GM23338 (cell line): ENCODE results near the gene CAMSAP1. TPM values are rescaled to one million over a fixed set of nuclear protein-coding genes. Genes with fewer than 3 reads are reported as not detected.
A peak's percentile ranks its signal among the peaks of the same experiment; 100 is the strongest.

Experiments
- ATAC-seq: fragments of 200-7000 bp; cut with Tn5 transposase; 3 replicates; pipeline ENCODE4 v1.9.1; 2020
- DNase-seq: peaks from one replicate; pipeline ENCODE4 v3.0.0-alpha.2; 2015; ENCODE audit warnings: low spot score
- H2AFZ ChIP-seq: fragments of 200-600 bp; sonication (generic); 2 replicates; pipeline ENCODE4 v1.8.0; 2016; ENCODE audit warnings: antibody characterized with exemption, mild to moderate bottlenecking, moderate library complexity
- H3F3A ChIP-seq: fragments of 200-600 bp; sonication (generic); replicated peaks from 2 replicates; pipeline ENCODE4 v1.8.0; 2017; ENCODE audit warnings: antibody characterized with exemption, mixed run types, low read depth
- H3K27ac ChIP-seq: fragments of 200-600 bp; sonication (generic); 2 replicates; pipeline ENCODE4 v1.6.1; 2016; ENCODE audit warnings: low read depth
- H3K27me3 ChIP-seq: fragments of 200-600 bp; sonication (generic); 2 replicates; pipeline ENCODE4 v1.8.0; 2016; ENCODE audit warnings: mild to moderate bottlenecking, mixed run types, moderate library complexity; ENCODE audit not compliant: insufficient read depth
- H3K36me3 ChIP-seq: fragments of 200-600 bp; sonication (generic); 2 replicates; pipeline ENCODE4 v1.8.0; 2016; ENCODE audit warnings: mild to moderate bottlenecking; ENCODE audit not compliant: insufficient read depth
- H3K4me1 ChIP-seq: fragments of 200-600 bp; sonication (generic); 2 replicates; pipeline ENCODE4 v1.8.0; 2016; ENCODE audit warnings: mild to moderate bottlenecking, moderate library complexity; ENCODE audit not compliant: insufficient read depth
- H3K4me2 ChIP-seq: fragments of 200-600 bp; sonication (generic); 2 replicates; pipeline ENCODE4 v1.7.1; 2017; ENCODE audit warnings: mixed run types
- H3K4me3 ChIP-seq: fragments of 200-600 bp; sonication (generic); 2 replicates; pipeline ENCODE4 v1.6.1; 2016; ENCODE audit warnings: mixed run types
- H3K79me2 ChIP-seq: fragments of 200-600 bp; sonication (generic); replicated peaks from 2 replicates; pipeline ENCODE4 v1.8.0; 2017; ENCODE audit warnings: mild to moderate bottlenecking; ENCODE audit not compliant: insufficient read depth
- H3K9me2 ChIP-seq: fragments of 200-600 bp; sonication (generic); 2 replicates; pipeline ENCODE4 v1.8.0; 2017; ENCODE audit not compliant: insufficient read depth
- H4K20me1 ChIP-seq: fragments of 200-600 bp; sonication (generic); replicated peaks from 2 replicates; pipeline ENCODE4 v1.8.0; 2017; ENCODE audit warnings: mild to moderate bottlenecking; ENCODE audit not compliant: insufficient read depth
- H3K27ac Mint-ChIP-seq: 2 replicates; pipeline ENCODE4 v1.8.0; 2020; ENCODE audit warnings: inconsistent platforms, mild to moderate bottlenecking, moderate library complexity, mixed read lengths
- H3K27me3 Mint-ChIP-seq: 3 replicates; pipeline ENCODE4 v1.8.0; 2022; ENCODE audit warnings: low read depth, mild to moderate bottlenecking, moderate library complexity, mixed read lengths, inconsistent platforms; ENCODE audit not compliant: insufficient read depth, poor library complexity
- H3K36me3 Mint-ChIP-seq: 3 replicates; pipeline ENCODE4 v1.8.0; 2021; ENCODE audit warnings: low read depth, mild to moderate bottlenecking, inconsistent platforms, moderate library complexity, mixed read lengths
- H3K4me1 Mint-ChIP-seq: 3 replicates; pipeline ENCODE4 v1.8.0; 2020; ENCODE audit warnings: mild to moderate bottlenecking, inconsistent platforms, mixed read lengths
- H3K4me3 Mint-ChIP-seq: 3 replicates; pipeline ENCODE4 v1.8.0; 2021; ENCODE audit warnings: moderate library complexity, mild to moderate bottlenecking, inconsistent platforms, mixed read lengths
- H3K9me3 Mint-ChIP-seq: 3 replicates; pipeline ENCODE4 v1.8.0; 2020; ENCODE audit warnings: moderate library complexity, mild to moderate bottlenecking, inconsistent platforms, mixed read lengths
- CREB1 ChIP-seq: fragments of 250-450 bp; sonication (Bioruptor Pico); IDR thresholded peaks from 2 replicates; pipeline ENCODE4 v1.5.0; 2020; ENCODE audit warnings: low read depth, mild to moderate bottlenecking, moderate library complexity
- EZH2 ChIP-seq: fragments of 200-600 bp; sonication (generic); IDR thresholded peaks from one replicate; pipeline ENCODE4 v1.8.0; 2017; ENCODE audit warnings: antibody characterized with exemption, mild to moderate bottlenecking, low read depth; ENCODE audit not compliant: unreplicated experiment
- EZH2phosphoT487 ChIP-seq: fragments of 200-600 bp; sonication (generic); IDR thresholded peaks from one replicate; pipeline ENCODE4 v1.8.1; 2018; ENCODE audit warnings: antibody characterized with exemption; ENCODE audit not compliant: unreplicated experiment
- JUNB ChIP-seq: IDR thresholded peaks from one replicate; pipeline ENCODE4 v1.6.1; 2016; ENCODE audit warnings: antibody characterized with exemption; ENCODE audit not compliant: unreplicated experiment
- NANOG ChIP-seq: IDR thresholded peaks from 2 replicates; pipeline ENCODE4 v1.6.1; 2016; ENCODE audit warnings: antibody characterized with exemption, borderline replicate concordance
- POLR2AphosphoS5 ChIP-seq: IDR thresholded peaks from 2 replicates; pipeline ENCODE4 v1.6.1; 2016; ENCODE audit warnings: antibody characterized with exemption, low read depth
- STAT1 ChIP-seq: IDR thresholded peaks from one replicate; pipeline ENCODE4 v1.6.1; 2016; ENCODE audit warnings: antibody characterized with exemption; ENCODE audit not compliant: unreplicated experiment
- ZNF114 ChIP-seq: fragments of 250-450 bp; sonication (Bioruptor Pico); IDR thresholded peaks from 2 replicates; pipeline ENCODE4 v1.5.0; 2020; ENCODE audit warnings: mild to moderate bottlenecking, moderate library complexity
- ZNF331 ChIP-seq: fragments of 250-450 bp; sonication (Bioruptor Pico); IDR thresholded peaks from 2 replicates; pipeline ENCODE4 v1.5.0; 2020; ENCODE audit warnings: low read depth, mild to moderate bottlenecking, moderate library complexity
- polyA plus RNA-seq: library from polyadenylated mRNA; unstranded; fragments of >200 nt; fragmentation: Nextera tagmentation; extraction: Ambion mirVana; gene quantifications from 2 replicates; pipeline ENCODE4 v1.2.1, GENCODE V29; 2016
- total RNA-seq: library from RNA; depleted of rRNA; stranded (reverse); fragments of >200 nt; shearing (Covaris generic); gene quantifications from 2 replicates; pipeline ENCODE4 v1.2.3, GENCODE V29; 2014
- TF ChIP-seq, protein P1 (sequence below): IDR thresholded peaks from 2 replicates; pipeline ENCODE4 v1.6.1; 2016; ENCODE audit warnings: antibody characterized with exemption
- TF ChIP-seq, protein P2 (sequence below), 2 experiments: fragments of 200-600 bp in 1 of 2; sonication (generic) in 1 of 2; conservative IDR thresholded peaks; 2 replicates each; pipeline versions ENCODE4 v1.5.1 to v1.6.1; 2016 to 2017; ENCODE audit warnings: antibody characterized with exemption in 2 of 2, low read depth in 2 of 2, mild to moderate bottlenecking in 2 of 2, moderate library complexity in 1 of 2
- TF ChIP-seq, protein P3 (sequence below): IDR thresholded peaks from one replicate; pipeline ENCODE4 v1.6.1; 2018; ENCODE audit warnings: antibody characterized with exemption; ENCODE audit not compliant: unreplicated experiment
- TF ChIP-seq, protein P4 (sequence below): fragments of 250-450 bp; sonication (Bioruptor Pico); IDR thresholded peaks from 2 replicates; pipeline ENCODE4 v1.5.0; 2020; ENCODE audit warnings: mild to moderate bottlenecking, moderate library complexity

CAMSAP1 gene
- total and polyA plus RNA-seq, 2 experiments from 2014 or later, result 6.9 to 75.4 TPM

DNA sequence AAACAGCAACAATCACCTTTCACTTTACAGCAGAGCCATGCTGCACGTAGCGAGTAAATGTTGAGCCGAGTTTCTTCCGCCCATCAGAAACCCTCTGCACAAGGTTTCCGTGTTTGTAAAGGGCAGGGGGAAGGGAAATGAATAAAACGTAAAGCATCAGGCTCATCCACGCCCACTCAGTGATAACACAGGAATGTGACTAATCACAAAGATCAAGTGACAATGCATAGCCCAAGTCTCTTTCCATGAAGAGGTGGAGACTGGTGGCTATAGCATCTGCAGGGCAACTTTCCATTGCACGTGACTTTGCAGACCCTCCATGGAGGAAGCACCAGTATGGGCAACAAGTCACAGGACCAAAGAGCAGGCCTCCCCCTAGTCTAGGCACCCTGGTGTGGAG, 56.6 kb downstream of the CAMSAP1 start:
- no peaks in the 10 kb centered on the region for H3K9me2 ChIP-seq
- Mint-ChIP-seq H3K4me3 (no peak overlapping the region), H3K36me3 (peaks cover 49% of the 10 kb centered on the region), H3K4me1 (peaks cover 35% of the 10 kb centered on the region), H3K27ac (peak overlapping the region; percentile 44; the same call in 1 of the 2 replicates), H3K9me3 (peaks cover 14% of the 10 kb centered on the region; the same call in 2 of the 3 replicates), H3K27me3 (peaks cover 5% of the 10 kb centered on the region)
- peaks cover 45% of the 10 kb centered on the region for H4K20me1 ChIP-seq
- H3K79me2 ChIP-seq, result peaks cover 86% of the 10 kb centered on the region
- 0 out of 2 replicates have a peak overlapping the region, but pooled peaks have one; percentile 15 for H3K27ac ChIP-seq
- ATAC-seq (peak; percentile 54), DNase-seq (no peak)
- no peak overlapping the region for H3K4me2 ChIP-seq
- H3K4me3 ChIP-seq, result no peak overlapping the region
- peaks cover 18% of the 10 kb centered on the region for H3K4me1 ChIP-seq
- TF ChIP-seq, protein P1, sequence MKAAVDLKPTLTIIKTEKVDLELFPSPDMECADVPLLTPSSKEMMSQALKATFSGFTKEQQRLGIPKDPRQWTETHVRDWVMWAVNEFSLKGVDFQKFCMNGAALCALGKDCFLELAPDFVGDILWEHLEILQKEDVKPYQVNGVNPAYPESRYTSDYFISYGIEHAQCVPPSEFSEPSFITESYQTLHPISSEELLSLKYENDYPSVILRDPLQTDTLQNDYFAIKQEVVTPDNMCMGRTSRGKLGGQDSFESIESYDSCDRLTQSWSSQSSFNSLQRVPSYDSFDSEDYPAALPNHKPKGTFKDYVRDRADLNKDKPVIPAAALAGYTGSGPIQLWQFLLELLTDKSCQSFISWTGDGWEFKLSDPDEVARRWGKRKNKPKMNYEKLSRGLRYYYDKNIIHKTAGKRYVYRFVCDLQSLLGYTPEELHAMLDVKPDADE, result no peak
- TF ChIP-seq ZNF331 (CRISPR knock-in tag) (no peak), POLR2AphosphoS5 (no peak), ZNF114 (no peak), EZH2 (no peak), CREB1 (no peak), JUNB (no peak), STAT1 (no peak), EZH2phosphoT487 (no peak), NANOG (no peak)
- TF ChIP-seq, protein P2, sequence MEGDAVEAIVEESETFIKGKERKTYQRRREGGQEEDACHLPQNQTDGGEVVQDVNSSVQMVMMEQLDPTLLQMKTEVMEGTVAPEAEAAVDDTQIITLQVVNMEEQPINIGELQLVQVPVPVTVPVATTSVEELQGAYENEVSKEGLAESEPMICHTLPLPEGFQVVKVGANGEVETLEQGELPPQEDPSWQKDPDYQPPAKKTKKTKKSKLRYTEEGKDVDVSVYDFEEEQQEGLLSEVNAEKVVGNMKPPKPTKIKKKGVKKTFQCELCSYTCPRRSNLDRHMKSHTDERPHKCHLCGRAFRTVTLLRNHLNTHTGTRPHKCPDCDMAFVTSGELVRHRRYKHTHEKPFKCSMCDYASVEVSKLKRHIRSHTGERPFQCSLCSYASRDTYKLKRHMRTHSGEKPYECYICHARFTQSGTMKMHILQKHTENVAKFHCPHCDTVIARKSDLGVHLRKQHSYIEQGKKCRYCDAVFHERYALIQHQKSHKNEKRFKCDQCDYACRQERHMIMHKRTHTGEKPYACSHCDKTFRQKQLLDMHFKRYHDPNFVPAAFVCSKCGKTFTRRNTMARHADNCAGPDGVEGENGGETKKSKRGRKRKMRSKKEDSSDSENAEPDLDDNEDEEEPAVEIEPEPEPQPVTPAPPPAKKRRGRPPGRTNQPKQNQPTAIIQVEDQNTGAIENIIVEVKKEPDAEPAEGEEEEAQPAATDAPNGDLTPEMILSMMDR (conservative IDR thresholded peaks at IDR 0.05; ENCODE audit: low read depth in 2 of 2), result no peak
- TF ChIP-seq, protein P3, sequence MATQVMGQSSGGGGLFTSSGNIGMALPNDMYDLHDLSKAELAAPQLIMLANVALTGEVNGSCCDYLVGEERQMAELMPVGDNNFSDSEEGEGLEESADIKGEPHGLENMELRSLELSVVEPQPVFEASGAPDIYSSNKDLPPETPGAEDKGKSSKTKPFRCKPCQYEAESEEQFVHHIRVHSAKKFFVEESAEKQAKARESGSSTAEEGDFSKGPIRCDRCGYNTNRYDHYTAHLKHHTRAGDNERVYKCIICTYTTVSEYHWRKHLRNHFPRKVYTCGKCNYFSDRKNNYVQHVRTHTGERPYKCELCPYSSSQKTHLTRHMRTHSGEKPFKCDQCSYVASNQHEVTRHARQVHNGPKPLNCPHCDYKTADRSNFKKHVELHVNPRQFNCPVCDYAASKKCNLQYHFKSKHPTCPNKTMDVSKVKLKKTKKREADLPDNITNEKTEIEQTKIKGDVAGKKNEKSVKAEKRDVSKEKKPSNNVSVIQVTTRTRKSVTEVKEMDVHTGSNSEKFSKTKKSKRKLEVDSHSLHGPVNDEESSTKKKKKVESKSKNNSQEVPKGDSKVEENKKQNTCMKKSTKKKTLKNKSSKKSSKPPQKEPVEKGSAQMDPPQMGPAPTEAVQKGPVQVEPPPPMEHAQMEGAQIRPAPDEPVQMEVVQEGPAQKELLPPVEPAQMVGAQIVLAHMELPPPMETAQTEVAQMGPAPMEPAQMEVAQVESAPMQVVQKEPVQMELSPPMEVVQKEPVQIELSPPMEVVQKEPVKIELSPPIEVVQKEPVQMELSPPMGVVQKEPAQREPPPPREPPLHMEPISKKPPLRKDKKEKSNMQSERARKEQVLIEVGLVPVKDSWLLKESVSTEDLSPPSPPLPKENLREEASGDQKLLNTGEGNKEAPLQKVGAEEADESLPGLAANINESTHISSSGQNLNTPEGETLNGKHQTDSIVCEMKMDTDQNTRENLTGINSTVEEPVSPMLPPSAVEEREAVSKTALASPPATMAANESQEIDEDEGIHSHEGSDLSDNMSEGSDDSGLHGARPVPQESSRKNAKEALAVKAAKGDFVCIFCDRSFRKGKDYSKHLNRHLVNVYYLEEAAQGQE, result no peak
- TF ChIP-seq, protein P4, sequence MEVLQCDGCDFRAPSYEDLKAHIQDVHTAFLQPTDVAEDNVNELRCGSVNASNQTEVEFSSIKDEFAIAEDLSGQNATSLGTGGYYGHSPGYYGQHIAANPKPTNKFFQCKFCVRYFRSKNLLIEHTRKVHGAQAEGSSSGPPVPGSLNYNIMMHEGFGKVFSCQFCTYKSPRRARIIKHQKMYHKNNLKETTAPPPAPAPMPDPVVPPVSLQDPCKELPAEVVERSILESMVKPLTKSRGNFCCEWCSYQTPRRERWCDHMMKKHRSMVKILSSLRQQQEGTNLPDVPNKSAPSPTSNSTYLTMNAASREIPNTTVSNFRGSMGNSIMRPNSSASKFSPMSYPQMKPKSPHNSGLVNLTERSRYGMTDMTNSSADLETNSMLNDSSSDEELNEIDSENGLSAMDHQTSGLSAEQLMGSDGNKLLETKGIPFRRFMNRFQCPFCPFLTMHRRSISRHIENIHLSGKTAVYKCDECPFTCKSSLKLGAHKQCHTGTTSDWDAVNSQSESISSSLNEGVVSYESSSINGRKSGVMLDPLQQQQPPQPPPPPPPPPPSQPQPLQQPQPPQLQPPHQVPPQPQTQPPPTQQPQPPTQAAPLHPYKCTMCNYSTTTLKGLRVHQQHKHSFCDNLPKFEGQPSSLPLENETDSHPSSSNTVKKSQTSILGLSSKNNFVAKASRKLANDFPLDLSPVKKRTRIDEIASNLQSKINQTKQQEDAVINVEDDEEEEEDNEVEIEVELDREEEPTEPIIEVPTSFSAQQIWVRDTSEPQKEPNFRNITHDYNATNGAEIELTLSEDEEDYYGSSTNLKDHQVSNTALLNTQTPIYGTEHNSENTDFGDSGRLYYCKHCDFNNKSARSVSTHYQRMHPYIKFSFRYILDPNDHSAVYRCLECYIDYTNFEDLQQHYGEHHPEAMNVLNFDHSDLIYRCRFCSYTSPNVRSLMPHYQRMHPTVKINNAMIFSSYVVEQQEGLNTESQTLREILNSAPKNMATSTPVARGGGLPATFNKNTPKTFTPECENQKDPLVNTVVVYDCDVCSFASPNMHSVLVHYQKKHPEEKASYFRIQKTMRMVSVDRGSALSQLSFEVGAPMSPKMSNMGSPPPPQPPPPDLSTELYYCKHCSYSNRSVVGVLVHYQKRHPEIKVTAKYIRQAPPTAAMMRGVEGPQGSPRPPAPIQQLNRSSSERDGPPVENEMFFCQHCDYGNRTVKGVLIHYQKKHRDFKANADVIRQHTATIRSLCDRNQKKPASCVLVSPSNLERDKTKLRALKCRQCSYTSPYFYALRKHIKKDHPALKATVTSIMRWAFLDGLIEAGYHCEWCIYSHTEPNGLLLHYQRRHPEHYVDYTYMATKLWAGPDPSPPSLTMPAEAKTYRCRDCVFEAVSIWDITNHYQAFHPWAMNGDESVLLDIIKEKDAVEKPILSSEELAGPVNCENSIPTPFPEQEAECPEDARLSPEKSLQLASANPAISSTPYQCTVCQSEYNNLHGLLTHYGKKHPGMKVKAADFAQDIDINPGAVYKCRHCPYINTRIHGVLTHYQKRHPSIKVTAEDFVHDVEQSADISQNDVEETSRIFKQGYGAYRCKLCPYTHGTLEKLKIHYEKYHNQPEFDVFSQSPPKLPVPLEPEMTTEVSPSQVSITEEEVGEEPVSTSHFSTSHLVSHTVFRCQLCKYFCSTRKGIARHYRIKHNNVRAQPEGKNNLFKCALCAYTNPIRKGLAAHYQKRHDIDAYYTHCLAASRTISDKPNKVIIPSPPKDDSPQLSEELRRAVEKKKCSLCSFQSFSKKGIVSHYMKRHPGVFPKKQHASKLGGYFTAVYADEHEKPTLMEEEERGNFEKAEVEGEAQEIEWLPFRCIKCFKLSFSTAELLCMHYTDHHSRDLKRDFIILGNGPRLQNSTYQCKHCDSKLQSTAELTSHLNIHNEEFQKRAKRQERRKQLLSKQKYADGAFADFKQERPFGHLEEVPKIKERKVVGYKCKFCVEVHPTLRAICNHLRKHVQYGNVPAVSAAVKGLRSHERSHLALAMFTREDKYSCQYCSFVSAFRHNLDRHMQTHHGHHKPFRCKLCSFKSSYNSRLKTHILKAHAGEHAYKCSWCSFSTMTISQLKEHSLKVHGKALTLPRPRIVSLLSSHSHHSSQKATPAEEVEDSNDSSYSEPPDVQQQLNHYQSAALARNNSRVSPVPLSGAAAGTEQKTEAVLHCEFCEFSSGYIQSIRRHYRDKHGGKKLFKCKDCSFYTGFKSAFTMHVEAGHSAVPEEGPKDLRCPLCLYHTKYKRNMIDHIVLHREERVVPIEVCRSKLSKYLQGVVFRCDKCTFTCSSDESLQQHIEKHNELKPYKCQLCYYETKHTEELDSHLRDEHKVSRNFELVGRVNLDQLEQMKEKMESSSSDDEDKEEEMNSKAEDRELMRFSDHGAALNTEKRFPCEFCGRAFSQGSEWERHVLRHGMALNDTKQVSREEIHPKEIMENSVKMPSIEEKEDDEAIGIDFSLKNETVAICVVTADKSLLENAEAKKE, result no peak
- no peaks in the 10 kb centered on the region for H3K27me3 ChIP-seq
- 0 out of 2 replicates have a peak, but pooled peaks cover 3% of the 10 kb centered on the region for H3K36me3 ChIP-seq
- H3F3A ChIP-seq, result no peaks in the 10 kb centered on the region
- no peak overlapping the region for H2AFZ ChIP-seq
